Measurements from ENCODE around the gene C1orf122.

DNA sequence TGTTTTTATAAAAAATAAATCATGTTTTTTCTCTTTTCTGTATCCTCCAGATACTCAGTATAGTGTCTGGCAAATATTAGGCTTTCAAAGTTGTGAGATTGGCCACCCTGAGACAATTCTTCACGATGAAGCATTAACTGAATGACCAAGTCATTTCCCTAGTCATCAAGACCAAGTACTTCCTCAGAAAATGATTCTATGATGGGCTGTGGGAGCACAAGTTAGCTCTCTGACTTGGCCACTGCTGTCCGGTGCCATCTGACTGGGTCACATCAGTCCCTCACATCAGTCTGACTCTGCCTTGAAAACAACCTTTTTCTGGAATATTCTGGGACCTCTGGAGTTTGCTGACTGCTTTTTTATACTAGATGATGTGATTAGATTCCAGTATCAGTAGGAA, 13.9 kb downstream of the C1orf122 start:
- TF ChIP-seq, protein P1, sequence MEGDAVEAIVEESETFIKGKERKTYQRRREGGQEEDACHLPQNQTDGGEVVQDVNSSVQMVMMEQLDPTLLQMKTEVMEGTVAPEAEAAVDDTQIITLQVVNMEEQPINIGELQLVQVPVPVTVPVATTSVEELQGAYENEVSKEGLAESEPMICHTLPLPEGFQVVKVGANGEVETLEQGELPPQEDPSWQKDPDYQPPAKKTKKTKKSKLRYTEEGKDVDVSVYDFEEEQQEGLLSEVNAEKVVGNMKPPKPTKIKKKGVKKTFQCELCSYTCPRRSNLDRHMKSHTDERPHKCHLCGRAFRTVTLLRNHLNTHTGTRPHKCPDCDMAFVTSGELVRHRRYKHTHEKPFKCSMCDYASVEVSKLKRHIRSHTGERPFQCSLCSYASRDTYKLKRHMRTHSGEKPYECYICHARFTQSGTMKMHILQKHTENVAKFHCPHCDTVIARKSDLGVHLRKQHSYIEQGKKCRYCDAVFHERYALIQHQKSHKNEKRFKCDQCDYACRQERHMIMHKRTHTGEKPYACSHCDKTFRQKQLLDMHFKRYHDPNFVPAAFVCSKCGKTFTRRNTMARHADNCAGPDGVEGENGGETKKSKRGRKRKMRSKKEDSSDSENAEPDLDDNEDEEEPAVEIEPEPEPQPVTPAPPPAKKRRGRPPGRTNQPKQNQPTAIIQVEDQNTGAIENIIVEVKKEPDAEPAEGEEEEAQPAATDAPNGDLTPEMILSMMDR (IDR thresholded peaks at IDR 0.05) = no peak
- TF ChIP-seq POLR2A (IDR thresholded peaks at IDR 0.05) = no peak
- TF ChIP-seq POLR2AphosphoS5 (IDR thresholded peaks at IDR 0.05; ENCODE audit: insufficient read depth in 1 of 2, low read depth in 1 of 2) = no peak
